ENCODE measurements around the gene LSM3.
A peak's percentile ranks its signal among the peaks of the same experiment; 100 is the strongest.

Gene LSM3

DNA sequence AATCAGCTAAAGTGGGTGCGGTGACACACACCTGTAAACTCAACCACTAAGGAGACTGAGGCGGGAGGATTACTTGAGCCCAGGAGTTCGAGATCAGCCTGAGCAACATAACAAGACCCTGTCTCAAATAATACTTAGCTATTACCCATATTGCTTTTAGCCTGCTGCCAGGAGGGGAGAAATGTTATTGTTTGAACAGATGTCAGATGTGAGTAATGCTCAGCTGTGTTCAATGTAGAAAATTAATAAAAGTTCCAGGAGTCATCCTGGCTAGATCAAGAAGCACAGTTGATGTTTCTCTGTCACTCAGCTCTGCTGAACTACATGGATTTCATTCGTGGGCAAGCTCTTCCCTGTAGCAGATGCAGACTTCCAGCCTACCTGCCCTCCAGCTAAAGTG is 22.2 kb downstream of the LSM3 start:
- no peak for DNase-seq (ENCODE audit: low read depth)

DNA sequence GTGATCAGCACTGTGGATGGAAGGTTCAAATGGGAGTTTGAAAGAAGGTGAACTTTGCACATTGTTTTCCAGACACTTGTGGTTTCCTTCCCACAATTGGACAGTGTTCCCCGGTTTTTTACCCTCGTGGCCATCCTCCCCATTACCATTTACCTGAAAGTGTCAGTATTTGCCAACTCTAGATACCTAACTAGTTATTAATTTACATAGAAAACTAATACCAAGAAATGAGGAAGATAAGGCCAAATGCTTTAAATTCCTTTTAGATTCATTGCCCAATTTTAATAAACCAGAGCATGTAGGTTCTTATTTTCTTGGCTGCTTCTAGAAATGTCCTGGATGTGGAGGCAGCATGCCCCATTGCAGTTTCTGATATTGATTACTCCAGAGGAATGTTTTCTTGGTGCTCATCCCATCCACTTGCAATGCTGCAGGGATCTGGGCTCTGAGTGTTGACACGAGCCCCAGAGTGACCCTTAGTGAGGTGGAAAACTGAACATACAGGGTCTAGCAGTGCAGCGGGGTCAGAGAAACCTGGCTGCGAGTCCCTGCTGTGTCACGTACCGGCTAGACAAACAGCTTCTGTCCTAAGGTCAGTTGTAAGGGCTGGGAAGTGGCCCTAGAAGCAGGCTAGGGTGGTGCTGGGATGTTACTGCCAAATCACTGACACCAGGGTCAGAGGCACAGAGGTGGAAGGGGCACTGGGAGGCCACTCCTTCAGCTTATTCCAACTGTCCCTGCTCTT is 23.5 kb downstream of the LSM3 start:
- DNase-seq (ENCODE audit: low read depth): no peak

DNA sequence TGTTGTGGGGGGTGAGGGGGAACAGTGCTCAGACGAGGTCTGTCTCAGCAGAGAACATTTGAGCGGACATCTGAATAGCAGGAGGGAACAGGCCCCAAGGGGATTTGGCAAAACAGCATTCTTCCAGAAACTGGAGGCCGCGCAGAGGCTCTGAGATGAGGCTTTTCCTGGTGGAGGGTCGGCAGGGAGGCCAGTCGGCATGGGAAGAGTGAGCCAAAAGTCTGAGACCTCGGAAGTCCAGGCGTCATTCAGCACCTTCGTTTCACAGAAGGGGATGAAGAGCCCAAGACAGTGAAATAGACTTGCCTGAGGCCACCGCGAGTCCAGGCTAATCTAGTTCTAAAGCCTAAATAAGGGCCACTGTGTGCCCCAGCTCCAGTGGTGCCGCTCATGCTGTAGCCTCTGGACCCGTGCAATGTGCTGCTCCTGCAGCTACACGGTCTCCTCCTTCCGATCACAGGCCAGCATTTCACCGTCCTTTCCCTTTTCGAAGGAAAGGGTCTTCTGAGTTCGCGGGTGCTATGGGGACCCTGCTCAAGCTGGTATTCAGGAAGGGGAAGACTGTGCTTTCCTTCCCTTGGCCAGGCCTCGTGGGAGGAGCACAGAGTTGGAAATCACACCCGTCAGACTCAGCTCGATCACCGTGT is 24.4 kb downstream of the LSM3 start:
- no peak for DNase-seq (ENCODE audit: low read depth)

DNA sequence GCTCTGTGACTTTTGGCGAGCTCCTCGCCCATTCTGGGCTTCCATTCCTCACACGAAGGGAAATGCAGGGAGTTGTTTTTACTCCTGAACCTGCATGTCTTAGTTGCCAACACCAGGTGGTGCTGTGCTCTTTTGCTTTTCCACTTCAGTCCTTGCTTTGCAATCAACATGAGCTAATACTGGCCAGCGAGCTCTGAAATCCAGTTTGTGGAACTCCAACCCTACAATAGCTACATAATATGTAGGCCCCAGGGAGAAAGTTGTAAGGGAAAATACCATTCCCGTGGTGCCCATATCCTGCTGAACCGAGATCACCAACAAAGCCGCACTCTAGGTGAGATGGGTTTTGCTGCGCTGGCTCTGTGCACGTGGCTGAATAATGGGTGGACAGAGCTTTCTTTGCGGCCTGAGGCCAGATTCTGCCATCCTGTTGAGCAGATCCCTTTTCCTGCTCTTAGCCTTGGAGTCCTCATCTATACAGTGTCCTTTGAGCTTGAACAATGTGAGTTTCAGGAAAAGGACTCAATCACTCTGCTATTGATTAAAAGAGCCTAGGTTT is 25.0 kb downstream of the LSM3 start:
- DNase-seq (ENCODE audit: low read depth): peak; percentile 69

GRCh38 chr3:14204515-14205284 is 26.1 kb downstream of the LSM3 start:
- DNase-seq (ENCODE audit: low read depth): no peak

- DNase-seq (ENCODE audit: low read depth): no peak
Measured at GRCh38 chr3:14206548-14207177, 28.0 kb downstream of the LSM3 start.

- DNase-seq (ENCODE audit: low read depth): no peak
Measured at GRCh38 chr3:14208168-14208567, 29.6 kb downstream of the LSM3 start.

DNA sequence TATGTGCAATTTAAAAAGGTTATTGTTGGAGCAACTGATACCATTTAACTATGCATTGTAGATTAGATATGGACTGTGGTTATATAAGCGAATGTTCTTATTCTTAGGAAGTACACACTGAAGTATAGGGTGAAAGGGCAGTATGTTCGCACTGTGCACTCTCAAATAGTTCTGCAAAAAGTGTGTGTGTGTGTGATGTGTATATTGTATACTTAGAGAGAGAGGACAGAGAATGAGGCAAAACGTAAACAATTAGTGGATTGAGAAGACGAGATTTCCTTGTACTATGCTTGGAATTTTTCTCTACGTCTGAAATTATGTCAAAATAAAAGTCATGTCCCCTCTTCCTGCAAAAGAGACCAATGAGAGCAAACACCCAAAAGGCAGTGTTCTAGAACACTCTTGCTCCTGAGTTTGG is 30.4 kb downstream of the LSM3 start:
- no peak for DNase-seq (ENCODE audit: low read depth)

- no peak for DNase-seq (ENCODE audit: low read depth)
Measured at GRCh38 chr3:14209581-14210289, 31.1 kb downstream of the LSM3 start.

GRCh38 chr3:14210290-14210688 is 31.7 kb downstream of the LSM3 start:
- no peak for DNase-seq (ENCODE audit: low read depth)

GRCh38 chr3:14210843-14211594 is 32.4 kb downstream of the LSM3 start:
- peak; percentile 84 for DNase-seq (ENCODE audit: low read depth)

GRCh38 chr3:14211621-14212020 is 33.0 kb downstream of the LSM3 start:
- DNase-seq (ENCODE audit: low read depth): no peak

- DNase-seq (ENCODE audit: low read depth): no peak
Measured at GRCh38 chr3:14212032-14212431, 33.4 kb downstream of the LSM3 start.

DNA sequence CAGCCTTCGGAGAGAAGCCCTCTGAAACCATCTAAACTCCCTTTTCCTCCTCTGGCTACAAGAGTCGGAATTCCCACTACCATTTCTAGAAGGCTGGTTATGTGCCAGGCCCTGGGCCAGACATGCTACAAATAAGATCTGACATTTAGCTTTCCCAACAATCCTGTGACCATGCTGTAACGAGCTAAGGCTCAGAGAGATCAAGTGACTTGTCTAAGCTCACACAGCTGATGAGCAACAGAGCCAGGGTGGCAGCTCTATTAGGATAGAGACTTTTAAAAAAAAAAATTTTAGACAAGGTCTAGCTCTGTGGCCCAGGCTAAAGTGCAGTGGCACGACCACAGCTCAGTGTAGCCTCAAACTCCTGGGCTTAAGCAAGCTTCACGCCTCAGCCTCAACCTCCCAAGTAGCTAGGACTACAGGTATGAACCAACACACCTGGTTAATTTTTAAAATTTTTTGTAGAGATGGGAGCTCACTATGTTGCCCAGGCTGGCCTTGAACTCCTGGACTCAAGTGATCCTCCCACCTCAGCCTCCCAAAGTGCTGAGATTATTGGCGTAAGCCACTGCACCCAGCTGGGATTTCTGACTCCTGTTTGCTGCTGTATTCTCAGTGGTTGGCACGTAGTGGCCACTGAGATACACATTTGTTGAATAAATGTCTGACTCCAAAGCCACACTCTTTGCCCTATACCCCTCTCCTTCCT is 34.6 kb downstream of the LSM3 start:
- no peak for DNase-seq (ENCODE audit: low read depth)

- no peak for DNase-seq (ENCODE audit: low read depth)
Measured at GRCh38 chr3:14214764-14215163, 36.1 kb downstream of the LSM3 start.

DNA sequence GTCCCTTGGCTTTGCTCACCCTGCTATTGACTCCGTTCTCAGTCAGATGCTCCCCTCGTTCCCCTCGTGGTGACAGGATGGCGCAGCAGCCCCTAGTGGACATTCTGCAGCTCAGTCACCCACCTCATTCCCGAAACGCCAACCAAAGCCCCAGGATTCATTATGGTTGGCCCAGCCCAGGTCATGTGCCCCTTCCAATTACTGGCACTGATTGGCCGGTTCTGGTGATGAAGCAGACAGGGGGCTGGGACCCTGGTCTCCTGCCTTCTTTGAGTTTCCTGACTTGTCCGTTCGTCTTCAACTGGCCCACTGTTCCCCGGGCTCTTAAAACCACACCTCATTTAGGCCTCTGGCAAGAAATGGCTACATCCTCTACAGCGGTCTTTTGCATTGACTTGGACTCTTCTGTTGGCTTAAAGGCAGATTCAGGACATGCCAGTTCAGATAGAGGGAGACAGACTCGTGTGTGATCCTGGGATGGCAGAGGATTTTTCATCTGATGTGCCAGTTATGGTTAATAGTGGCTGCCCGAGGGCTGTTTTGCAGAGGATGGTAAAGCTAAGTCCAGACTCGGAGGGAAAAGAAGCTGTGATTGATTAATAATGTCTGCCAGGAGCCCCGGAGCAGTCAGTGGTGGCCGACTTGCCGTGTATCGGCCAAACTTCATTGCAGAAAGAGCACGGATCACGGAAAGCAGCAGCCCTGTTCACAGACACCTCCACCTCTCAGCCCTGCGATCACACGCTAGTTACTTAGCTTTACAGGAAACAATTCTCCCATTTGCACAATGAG is 37.8 kb downstream of the LSM3 start:
- DNase-seq (ENCODE audit: low read depth): no peak

DNA sequence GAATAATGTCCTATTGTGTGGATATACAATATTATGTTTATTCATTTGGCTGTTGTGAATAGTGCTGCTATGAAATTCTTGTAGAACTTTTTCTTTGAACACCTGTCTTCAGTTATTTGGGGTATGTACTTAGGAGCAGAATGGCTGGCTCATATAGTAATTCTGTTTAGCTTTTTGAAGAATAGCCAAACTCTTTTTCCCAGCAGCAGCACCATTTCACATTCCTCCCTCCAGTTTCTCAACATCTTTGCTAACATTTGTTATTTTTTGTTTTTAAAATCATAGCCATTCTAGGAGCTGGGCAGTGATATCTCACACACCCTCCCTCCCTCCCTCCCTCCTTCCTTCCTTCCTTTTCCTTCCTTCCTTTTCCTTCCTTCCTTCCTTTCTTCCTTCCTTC is 39.7 kb downstream of the LSM3 start:
- DNase-seq (ENCODE audit: low read depth): no peak

DNA sequence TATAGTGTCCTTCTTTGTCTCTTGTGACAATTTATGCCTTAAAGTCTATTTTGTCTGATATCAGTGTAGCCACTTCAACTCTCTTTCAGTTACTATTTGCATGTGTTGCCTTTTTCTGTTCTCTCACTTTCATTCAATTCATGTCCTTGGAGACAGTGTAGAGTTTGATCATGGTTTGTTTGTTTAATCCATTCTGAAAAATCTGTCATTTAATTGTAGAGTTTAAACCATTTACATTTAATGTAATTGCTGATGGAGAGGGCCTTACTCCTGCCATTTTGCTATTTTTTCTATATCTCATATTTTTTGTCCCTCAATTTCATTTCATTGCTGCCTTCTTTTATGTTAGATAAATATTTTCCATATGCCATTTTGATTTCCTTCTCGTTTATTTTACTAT is 42.3 kb downstream of the LSM3 start:
- DNase-seq (ENCODE audit: low read depth): no peak

- DNase-seq (ENCODE audit: low read depth): no peak
Measured at GRCh38 chr3:14221902-14222301, 43.3 kb downstream of the LSM3 start.

Data from GM04504 (cell line).